H1 (cell line): ENCODE measurements around the gene RARRES2. TPM values are rescaled to one million over a fixed set of nuclear protein-coding genes. Genes with fewer than 3 reads are reported as not detected.

Experiments used
- CTCF ChIA-PET: fragments of 300-600 bp; sonication (Branson Sonifier 250); formaldehyde crosslinking; loops from one replicate; lab custom pipeline; 2021; ENCODE audit not compliant: partially characterized antibody; lab: Charles Lee
- POLR2A ChIA-PET: fragments of 300-600 bp; sonication (Branson Sonifier 250); formaldehyde crosslinking; loops from one replicate; lab custom pipeline; 2021; ENCODE audit warnings: inconsistent platforms; ENCODE audit not compliant: partially characterized antibody; lab: Charles Lee
- DNase-seq, 2 experiments: peaks; one replicate each; pipeline versions ENCODE4 v3.0.0 to v3.0.0-alpha.2; 2010 to 2022; ENCODE audit warnings: low spot score in 2 of 2, low read depth in 1 of 2, mixed read lengths in 1 of 2
- FAIRE-seq: peaks from 2 replicates; lab custom pipeline; 2011; peaks lifted over from hg19 to GRCh38; lab: Jason Lieb, UNC
- H2AFZ ChIP-seq: 2 replicates; pipeline ENCODE4 v1.8.1; 2012; ENCODE audit warnings: low read length, inconsistent platforms
- H2AK5ac ChIP-seq: 2 replicates; pipeline ENCODE4 v1.6.1; 2013; ENCODE audit warnings: low read depth, low read length
- H2BK120ac ChIP-seq: replicated peaks from 2 replicates; pipeline ENCODE3; 2013; ENCODE audit warnings: low read depth, low read length, inconsistent platforms
- H2BK12ac ChIP-seq: 2 replicates; pipeline ENCODE4 v1.6.1; 2013; ENCODE audit warnings: low read depth, low read length
- H2BK15ac ChIP-seq: 2 replicates; pipeline ENCODE4 v1.6.1; 2013; ENCODE audit warnings: low read length
- H2BK20ac ChIP-seq: 2 replicates; pipeline ENCODE4 v1.6.1; 2013; ENCODE audit warnings: low read length
- H2BK5ac ChIP-seq: 2 replicates; pipeline ENCODE4 v1.6.1; 2013; ENCODE audit warnings: low read depth, low read length
- H3K14ac ChIP-seq: 2 replicates; pipeline ENCODE4 v1.6.1; 2013; ENCODE audit warnings: inconsistent platforms; ENCODE audit not compliant: insufficient read length
- H3K18ac ChIP-seq: 2 replicates; pipeline ENCODE4 v1.6.1; 2013; ENCODE audit warnings: low read length; ENCODE audit errors: extremely low read depth
- H3K23ac ChIP-seq: 2 replicates; pipeline ENCODE4 v1.6.1; 2013; ENCODE audit warnings: inconsistent platforms; ENCODE audit not compliant: insufficient read length
- H3K23me2 ChIP-seq: 2 replicates; pipeline ENCODE4 v1.6.1; 2013; ENCODE audit warnings: low read depth, low read length
- H3K27ac ChIP-seq: 2 replicates; pipeline ENCODE4 v1.6.1; 2011; ENCODE audit warnings: low read depth, low read length, inconsistent platforms
- H3K27me3 ChIP-seq, 4 experiments: replicated peaks in 1 of 4; 1 replicate in 1 of 4; 2 replicates in 3 of 4; pipeline versions ENCODE4 v1.6.1 to v1.8.1; 2011 to 2013; ENCODE audit warnings: low read length in 3 of 4, mild to moderate bottlenecking in 3 of 4, inconsistent platforms in 2 of 4, mixed read lengths in 2 of 4, moderate library complexity in 1 of 4; ENCODE audit not compliant: control insufficient read depth in 3 of 4, insufficient read depth in 3 of 4; ENCODE audit errors: extremely low read depth in 1 of 4
- H3K36me3 ChIP-seq, 4 experiments: 2 replicates each; pipeline versions ENCODE4 v1.6.1 to v1.8.1; 2011 to 2013; ENCODE audit warnings: mild to moderate bottlenecking in 4 of 4, low read length in 3 of 4, moderate library complexity in 2 of 4, control low read depth in 1 of 4, inconsistent platforms in 1 of 4; ENCODE audit not compliant: insufficient read depth in 4 of 4, control insufficient read depth in 2 of 4
- H3K4ac ChIP-seq: replicated peaks from 2 replicates; pipeline ENCODE3; 2013; ENCODE audit warnings: low read length, low read depth, mixed read lengths, inconsistent platforms; ENCODE audit not compliant: insufficient read length
- H3K4me1 ChIP-seq, 4 experiments: replicated peaks in 1 of 4; 1 replicate in 1 of 4; 2 replicates in 3 of 4; pipeline versions ENCODE4 v1.6.1 to v1.8.1; 2011 to 2013; ENCODE audit warnings: low read length in 3 of 4, inconsistent platforms in 2 of 4, mixed read lengths in 1 of 4; ENCODE audit not compliant: insufficient read depth in 4 of 4, control insufficient read depth in 3 of 4
- H3K4me2 ChIP-seq, 2 experiments: 2 replicates each; pipeline versions ENCODE4 v1.6.1 to v1.8.1; 2011 to 2013; ENCODE audit warnings: low read depth in 2 of 2, low read length in 2 of 2, control low read depth in 1 of 2, inconsistent platforms in 1 of 2, mild to moderate bottlenecking in 1 of 2; ENCODE audit not compliant: insufficient read depth in 1 of 2
- H3K4me3 ChIP-seq, 4 experiments: fragments of 200-600, 300-600 bp in 1 of 4; sonication (generic), shearing (Covaris generic), sonication (Bioruptor Twin) in 1 of 4; 2 replicates each; pipeline versions ENCODE4 v1.5.1 to v1.8.1; 2011 to 2016; ENCODE audit warnings: low read length in 4 of 4, low read depth in 3 of 4, control low read depth in 2 of 4, inconsistent platforms in 2 of 4, mild to moderate bottlenecking in 2 of 4, mixed read lengths in 1 of 4, moderate library complexity in 1 of 4; ENCODE audit not compliant: insufficient read depth in 2 of 4; ENCODE audit errors: extremely low read depth in 1 of 4
- H3K56ac ChIP-seq: replicated peaks from 2 replicates; pipeline ENCODE3; 2013; ENCODE audit warnings: low read depth, mild to moderate bottlenecking, mixed read lengths, low read length, inconsistent platforms; ENCODE audit not compliant: insufficient read length
- H3K79me1 ChIP-seq: 2 replicates; pipeline ENCODE4 v1.6.1; 2013; ENCODE audit warnings: low read depth, low read length, control low read depth
- H3K79me2 ChIP-seq, 2 experiments: 2 replicates each; pipeline versions ENCODE4 v1.6.1 to v1.8.1; 2012 to 2013; ENCODE audit warnings: low read length in 2 of 2, mild to moderate bottlenecking in 2 of 2, inconsistent platforms in 1 of 2; ENCODE audit not compliant: insufficient read depth in 2 of 2, control insufficient read depth in 1 of 2
- H3K9ac ChIP-seq, 4 experiments: replicated peaks in 1 of 4; 1 replicate in 1 of 4; 2 replicates in 3 of 4; pipeline versions ENCODE4 v1.6.1 to v1.8.1; 2011 to 2013; ENCODE audit warnings: low read depth in 3 of 4, low read length in 3 of 4, control low read depth in 2 of 4, mild to moderate bottlenecking in 2 of 4, moderate library complexity in 2 of 4, inconsistent platforms in 1 of 4; ENCODE audit errors: extremely low read depth in 1 of 4
- H3K9me3 ChIP-seq, 2 experiments: 2 replicates each; pipeline versions ENCODE4 v1.6.1 to v1.8.1; 2012 to 2013; ENCODE audit warnings: mild to moderate bottlenecking in 2 of 2, moderate library complexity in 2 of 2, control low read depth in 1 of 2, inconsistent platforms in 1 of 2, low read depth in 1 of 2, low read length in 1 of 2, mixed read lengths in 1 of 2; ENCODE audit not compliant: insufficient read depth in 2 of 2
- H4K20me1 ChIP-seq, 2 experiments: replicated peaks in 1 of 2; 2 replicates each; pipeline versions ENCODE3 to v1.8.1; 2011 to 2013; ENCODE audit warnings: inconsistent platforms in 2 of 2, low read length in 2 of 2, mild to moderate bottlenecking in 1 of 2; ENCODE audit not compliant: insufficient read depth in 2 of 2, control insufficient read depth in 1 of 2
- H4K5ac ChIP-seq: 2 replicates; pipeline ENCODE4 v1.6.1; 2013; ENCODE audit warnings: low read length, low read depth, mixed read lengths, inconsistent platforms; ENCODE audit not compliant: insufficient read length
- H4K8ac ChIP-seq: 2 replicates; pipeline ENCODE4 v1.8.0; 2013; ENCODE audit warnings: mild to moderate bottlenecking, moderate library complexity, low read length, inconsistent platforms; ENCODE audit not compliant: insufficient read depth; ENCODE audit errors: extremely low read depth
- H4K91ac ChIP-seq: replicated peaks from 2 replicates; pipeline ENCODE3; 2013; ENCODE audit warnings: low read length, mixed read lengths, inconsistent platforms; ENCODE audit not compliant: insufficient read length
- BRCA1 ChIP-seq: IDR thresholded peaks from 2 replicates; pipeline ENCODE4 v1.6.1; 2012; ENCODE audit warnings: low read depth, low read length, improper control_type of control experiment
- KDM4A ChIP-seq: IDR thresholded peaks from one replicate; pipeline ENCODE4 v1.7.1; 2012; ENCODE audit warnings: low read depth, mild to moderate bottlenecking, moderate library complexity, low read length, inconsistent platforms; ENCODE audit not compliant: severe bottlenecking
- RFX5 ChIP-seq: IDR thresholded peaks from 2 replicates; pipeline ENCODE4 v1.6.1; 2011; ENCODE audit warnings: low read depth, low read length, improper control_type of control experiment, borderline replicate concordance
- TAF1 ChIP-seq: IDR thresholded peaks from 2 replicates; pipeline ENCODE4 v1.6.1; 2011; ENCODE audit warnings: mild to moderate bottlenecking, low read depth, low read length
- WGBS, 2 experiments: shearing (Covaris generic) in 1 of 2; methylation state at CpG; one replicate each; pipeline versions ENCODE4 v1.1.6 to v1.1.7; 2013 to 2015; ENCODE audit warnings: low lambda C conversion rate in 2 of 2, mixed read lengths in 2 of 2, inconsistent platforms in 1 of 2, low coverage in 1 of 2, missing lambda C conversion rate in 1 of 2; ENCODE audit not compliant: insufficient replicate concordance in 2 of 2, insufficient coverage in 1 of 2, insufficient read length in 1 of 2; ENCODE audit errors: extremely low coverage in 1 of 2, missing lambda C conversion rate in 1 of 2; 5-methylcytosine and 5-hydroxymethylcytosine counted together
- polyA plus RNA-seq, 7 experiments: library from polyadenylated mRNA; depleted of rRNA in 3 of 7; stranded (reverse) in 5 of 7; unstranded in 2 of 7; fragments of >200 nt in 5 of 7; fragments of 200-250 nt in 2 of 7; gene quantifications; 1 replicate in 5 of 7; 2 replicates in 1 of 7; 4 replicates in 1 of 7; pipeline versions ENCODE4 v1.2.1 to v1.2.3, GENCODE V29; 2011 to 2013; ENCODE audit warnings: missing spikeins in 2 of 7, mixed read lengths in 2 of 7
- total RNA-seq: library from RNA; stranded (reverse); fragmentation: NEBNext Ultra II Directional; extraction: Animal tissue kit (Norgen Biotek cat#: 25700); gene quantifications from 2 replicates; pipeline ENCODE4 v1.2.1, GENCODE V29; 2021

Gene RARRES2
- total and polyA plus RNA-seq, 2 of the 8 experiments (the other 6 are each of a cell fraction or from before 2014, with no cell fraction given): 254 to 441 TPM

DNA sequence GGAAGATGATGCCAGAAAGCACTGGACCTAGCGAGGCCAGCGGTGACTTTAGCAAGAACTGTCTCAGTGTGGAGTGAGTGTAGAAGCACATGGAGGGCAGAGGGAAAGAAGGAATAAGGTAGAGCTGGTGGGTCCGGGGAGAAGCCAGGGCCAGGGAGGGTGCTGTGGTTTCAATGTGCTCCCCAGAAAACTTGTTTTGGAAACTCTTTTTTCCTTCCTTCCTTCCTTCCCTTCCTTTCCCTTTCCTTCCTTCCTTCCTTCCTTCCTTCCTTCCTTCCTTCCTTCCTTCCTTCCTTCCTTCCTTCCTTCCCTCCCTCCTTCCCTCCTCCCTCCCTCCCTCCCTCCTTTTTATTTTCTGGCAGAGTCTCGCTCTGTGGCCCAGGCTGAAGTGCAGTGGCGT, 5.5 kb upstream of the RARRES2 start:
- no peaks in the 10 kb centered on the region for H3K79me1 ChIP-seq
- H4K5ac ChIP-seq: no peak overlapping the region
- H3K4ac ChIP-seq: no peak overlapping the region
- H3K4me3 ChIP-seq: no peak overlapping the region
- H3K14ac ChIP-seq: no peak overlapping the region
- H3K4me1 ChIP-seq: peaks cover 3 to 8% (median 5%) of the 10 kb centered on the region in 4 experiments
- peak overlapping the region; percentile 29; the same call in 1 of the 2 replicates for H3K18ac ChIP-seq
- H3K23me2 ChIP-seq: peaks cover 2% of the 10 kb centered on the region; the same call in 1 of the 2 replicates
- no peak overlapping the region for H3K9ac ChIP-seq
- H3K79me2 ChIP-seq: peaks cover 0 to 5% of the 10 kb centered on the region in 2 experiments; a peak in 1 of 4 replicates
- H2BK12ac ChIP-seq: 0 out of 2 replicates have a peak overlapping the region, but pooled peaks have one; percentile 7
- no peak overlapping the region for H2BK5ac ChIP-seq
- 90% methylated on average over 3 of the region's 5 CpGs; no CpG with 5 or more reads in 1 of the 2 experiments for WGBS, 2 experiments
- CTCF ChIA-PET: interaction anchor here (0.7 to 5.2 kb wide), 7 partner anchors 8 to 630 kb away, joined by 3 to 41 read pairs (median 4); no protein-coding TSS in a partner anchor
- H4K20me1 ChIP-seq: no peaks in the 10 kb centered on the region
- POLR2A ChIA-PET: interaction anchor here (1.6 to 1.9 kb wide), 2 partner anchors 27 to 37 kb away, joined by 5 to 6 read pairs; no protein-coding TSS in a partner anchor
- peaks cover 0 to 21% (median 19%) of the 10 kb centered on the region in 4 experiments; a peak in 6 of 7 replicates for H3K27me3 ChIP-seq
- H3K9me3 ChIP-seq: peaks cover 0 to 11% of the 10 kb centered on the region in 2 experiments; a peak in 3 of 4 replicates
- no peak for FAIRE-seq
- H3K56ac ChIP-seq: no peak overlapping the region
- H3K4me2 ChIP-seq: no peak overlapping the region
- no peak overlapping the region for H4K91ac ChIP-seq
- H2BK20ac ChIP-seq: no peak overlapping the region
- no peak overlapping the region for H4K8ac ChIP-seq
- no peak overlapping the region for H2BK120ac ChIP-seq
- H2AFZ ChIP-seq: no peak overlapping the region
- H3K36me3 ChIP-seq: no peaks in the 10 kb centered on the region
- TF ChIP-seq TAF1 (no peak), KDM4A (no peak), BRCA1 (no peak), RFX5 (no peak)
- TF ChIP-seq, all 59 proteins: peak for 0
- H3K27ac ChIP-seq: no peak overlapping the region
- H3K23ac ChIP-seq: no peak overlapping the region
- no peak overlapping the region for H2BK15ac ChIP-seq
- DNase-seq: no peak
- 0 out of 2 replicates have a peak overlapping the region, but pooled peaks have one; percentile 30 for H2AK5ac ChIP-seq
